Caco-2 (cell line): ENCODE results near the gene PCGF3. TPM values are rescaled to one million over a fixed set of nuclear protein-coding genes. Genes with fewer than 3 reads are reported as not detected.

Source experiments
- BruUV-seq: library from RNA; stranded (reverse); fragments of 400-500 nt; replicated peaks from 2 replicates; lab custom pipeline; 2021; lab: Mats Ljungman, UMichigan
- CTCF ChIA-PET: fragments of 300-600 bp; sonication (Branson Sonifier 250); formaldehyde crosslinking; loops from one replicate; lab custom pipeline; 2022; ENCODE audit warnings: antibody characterized with exemption; lab: Charles Lee
- POLR2A ChIA-PET: fragments of 300-600 bp; sonication (Branson Sonifier 250); formaldehyde crosslinking; loops from one replicate; lab custom pipeline; 2022; ENCODE audit warnings: antibody characterized with exemption; lab: Charles Lee
- DNase-seq, 2 experiments: peaks; one replicate each; pipeline versions ENCODE4 v3.0.0 to v3.0.0-alpha.2; 2020 to 2022
- H3K27me3 ChIP-seq: replicated peaks from 2 replicates; pipeline ENCODE4 v1.6.0; 2011; ENCODE audit warnings: low read length; ENCODE audit not compliant: control insufficient read depth, insufficient read depth
- H3K36me3 ChIP-seq: 2 replicates; pipeline ENCODE4 v1.5.1; 2011; ENCODE audit warnings: low read length; ENCODE audit not compliant: control insufficient read depth, insufficient read depth
- H3K4me1 ChIP-seq: fragments of 250-450 bp; sonication (Bioruptor Pico); 2 replicates; pipeline ENCODE4 v1.5.1; 2020; ENCODE audit warnings: mild to moderate bottlenecking
- H3K4me3 ChIP-seq: 2 replicates; pipeline ENCODE4 v1.5.1; 2011; ENCODE audit warnings: low read depth, mild to moderate bottlenecking, control low read depth, low read length
- H3K9me3 ChIP-seq: fragments of 250-450 bp; sonication (Bioruptor Pico); 2 replicates; pipeline ENCODE4 v1.5.1; 2020; ENCODE audit warnings: mild to moderate bottlenecking, moderate library complexity
- H3K27ac Mint-ChIP-seq: one replicate; pipeline ENCODE4 v1.8.0; 2022; ENCODE audit warnings: mixed read lengths; ENCODE audit not compliant: unreplicated experiment
- H3K27me3 Mint-ChIP-seq: one replicate; pipeline ENCODE4 v1.8.0; 2022; ENCODE audit warnings: mixed read lengths; ENCODE audit not compliant: insufficient read depth, unreplicated experiment
- H3K36me3 Mint-ChIP-seq: one replicate; pipeline ENCODE4 v1.8.0; 2022; ENCODE audit warnings: mild to moderate bottlenecking, mixed read lengths; ENCODE audit not compliant: insufficient read depth, unreplicated experiment
- H3K4me1 Mint-ChIP-seq: one replicate; pipeline ENCODE4 v1.8.0; 2022; ENCODE audit warnings: low read depth, mixed read lengths; ENCODE audit not compliant: unreplicated experiment
- H3K4me3 Mint-ChIP-seq: one replicate; pipeline ENCODE4 v1.8.0; 2022; ENCODE audit warnings: mild to moderate bottlenecking, moderate library complexity, mixed read lengths; ENCODE audit not compliant: unreplicated experiment
- H3K9me3 Mint-ChIP-seq: one replicate; pipeline ENCODE4 v1.8.0; 2022; ENCODE audit warnings: mixed read lengths; ENCODE audit not compliant: unreplicated experiment
- CTCF ChIP-seq, 2 experiments: fragments of 200-600 bp in 1 of 2; IDR thresholded peaks; 1 replicate in 1 of 2; 2 replicates in 1 of 2; pipeline versions ENCODE4 v1.5.1 to v1.8.0; 2011 to 2022; ENCODE audit warnings: antibody characterized with exemption in 1 of 2, control low read depth in 1 of 2, inconsistent platforms in 1 of 2, low read depth in 1 of 2, low read length in 1 of 2, mild to moderate bottlenecking in 1 of 2, moderate library complexity in 1 of 2; ENCODE audit not compliant: insufficient read depth in 1 of 2, severe bottlenecking in 1 of 2, unreplicated experiment in 1 of 2
- intact Hi-C: fragments of 100-400 bp; cut with micrococcal nuclease; formaldehyde crosslinking; loops from one replicate; pipeline ENCODE4 v1.10.0; 2022; ENCODE audit not compliant: unreplicated experiment
- total RNA-seq: library from RNA; stranded (reverse); gene quantifications from 2 replicates; pipeline ENCODE4 v1.2.3, GENCODE V29; 2022

PCGF3 gene
- total RNA-seq, 1 experiment from 2014 or later: 38.0 TPM

- Mint-ChIP-seq H3K9me3 (peaks cover 12% of the 10 kb centered on the region), H3K4me1 (no peaks in the 10 kb centered on the region), H3K27ac (no peak overlapping the region), H3K36me3 (no peaks in the 10 kb centered on the region), H3K27me3 (no peaks in the 10 kb centered on the region), H3K4me3 (no peak overlapping the region)
- H3K36me3 ChIP-seq: no peaks in the 10 kb centered on the region
- no peak overlapping the region for H3K4me3 ChIP-seq
- H3K4me1 ChIP-seq: no peaks in the 10 kb centered on the region
- CTCF ChIA-PET: no interaction called here
- intact Hi-C loops: no loop called here
- no TSS peak for BruUV-seq
- no peak for TF ChIP-seq CTCF (IDR thresholded peaks at IDR 0.05; ENCODE audit: insufficient read depth in 1 of 2, low read depth in 1 of 2, low read length in 1 of 2, severe bottlenecking in 1 of 2, unreplicated experiment in 1 of 2)
- no peak for DNase-seq
- no peaks in the 10 kb centered on the region for H3K9me3 ChIP-seq
- H3K27me3 ChIP-seq: no peaks in the 10 kb centered on the region
- POLR2A ChIA-PET: no interaction called here
Measured at GRCh38 chr4:664713-665231, 40.9 kb upstream of the PCGF3 start.

- Mint-ChIP-seq H3K9me3 (peaks cover 10% of the 10 kb centered on the region), H3K27ac (no peak overlapping the region), H3K4me1 (no peaks in the 10 kb centered on the region), H3K4me3 (no peak overlapping the region), H3K36me3 (no peaks in the 10 kb centered on the region), H3K27me3 (no peaks in the 10 kb centered on the region)
- ChIA-PET CTCF (no interaction called here), POLR2A (no interaction called here)
- no peak overlapping the region for H3K4me3 ChIP-seq
- no peaks in the 10 kb centered on the region for H3K36me3 ChIP-seq
- no peak for TF ChIP-seq CTCF (IDR thresholded peaks at IDR 0.05; ENCODE audit: insufficient read depth in 1 of 2, low read depth in 1 of 2, low read length in 1 of 2, severe bottlenecking in 1 of 2, unreplicated experiment in 1 of 2)
- H3K9me3 ChIP-seq: no peaks in the 10 kb centered on the region
- BruUV-seq: no TSS peak
- DNase-seq: no peak
- intact Hi-C loops: no loop called here
- no peaks in the 10 kb centered on the region for H3K27me3 ChIP-seq
- H3K4me1 ChIP-seq: no peaks in the 10 kb centered on the region
Measured at GRCh38 chr4:665381-665750, 40.3 kb upstream of the PCGF3 start.

- Histone ChIP-seq H3K27me3 (no peaks in the 10 kb centered on the region), H3K36me3 (no peaks in the 10 kb centered on the region), H3K4me3 (no peak overlapping the region), H3K9me3 (no peaks in the 10 kb centered on the region), H3K4me1 (no peaks in the 10 kb centered on the region)
- intact Hi-C loops: no loop called here
- H3K4me1 Mint-ChIP-seq: no peaks in the 10 kb centered on the region
- no peak overlapping the region for H3K4me3 Mint-ChIP-seq
- TF ChIP-seq CTCF (IDR thresholded peaks at IDR 0.05; ENCODE audit: insufficient read depth in 1 of 2, low read depth in 1 of 2, low read length in 1 of 2, severe bottlenecking in 1 of 2, unreplicated experiment in 1 of 2): no peak
- H3K9me3 Mint-ChIP-seq: peaks cover 5% of the 10 kb centered on the region
- ChIA-PET POLR2A (interaction anchor here (0.6 kb wide), 1 partner anchor 304 kb away, joined by 11 read pairs; no protein-coding TSS in a partner anchor), CTCF (no interaction called here)
- no TSS peak for BruUV-seq
- H3K36me3 Mint-ChIP-seq: peaks cover 3% of the 10 kb centered on the region
- no peaks in the 10 kb centered on the region for H3K27me3 Mint-ChIP-seq
- H3K27ac Mint-ChIP-seq: no peak overlapping the region
- DNase-seq: no peak
Measured at GRCh38 chr4:665751-666435, 39.7 kb upstream of the PCGF3 start.
